Superior temporal gyrus (tissue), 1 donor: Measurements from ENCODE around the gene PPFIBP2.

ENCODE experiments used
- DNase-seq: peaks from one replicate; pipeline ENCODE4 v3.0.0-alpha.2; 2016; ENCODE audit errors: extremely low spot score

The PPFIBP2 gene

DNA sequence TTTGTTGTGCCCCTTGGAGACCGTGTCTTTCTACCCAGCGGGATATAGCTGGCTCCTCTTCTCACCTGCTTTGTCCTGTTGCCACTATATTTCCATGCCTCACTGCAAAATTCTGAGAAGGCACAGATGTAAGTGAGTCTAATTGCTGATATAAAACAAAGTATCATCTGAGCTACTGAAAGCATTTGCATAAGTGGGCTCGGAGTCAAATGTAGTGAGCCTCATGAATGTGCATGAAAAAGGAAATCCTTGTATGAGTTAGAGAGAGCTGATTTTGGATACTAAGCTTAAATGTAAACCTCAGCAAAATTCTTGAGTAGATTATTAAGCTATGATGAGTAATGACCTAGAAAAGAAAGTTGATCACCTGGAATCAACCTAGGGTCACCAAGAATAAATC, 178.6 kb downstream of the PPFIBP2 start:
- DNase-seq: no peak

DNA sequence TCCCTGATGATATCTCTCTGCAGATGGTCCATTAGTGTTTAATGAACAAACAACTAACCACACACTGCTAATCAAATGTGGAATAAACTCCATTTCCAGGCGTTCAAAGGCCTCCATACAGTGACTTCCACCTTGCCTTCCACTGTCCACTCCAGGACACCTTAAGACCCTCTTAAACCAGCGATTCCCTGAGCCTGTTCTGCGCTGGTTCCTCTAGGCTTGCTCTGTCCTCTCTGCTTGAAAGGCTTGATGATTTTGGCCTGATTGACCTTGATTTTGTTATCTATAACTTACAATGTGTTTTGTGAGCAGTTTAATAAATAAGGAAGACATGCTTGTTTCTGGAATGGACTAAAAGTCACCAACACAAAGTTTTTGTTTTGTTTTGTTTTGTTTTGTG, 180.4 kb downstream of the PPFIBP2 start:
- no peak for DNase-seq

DNA sequence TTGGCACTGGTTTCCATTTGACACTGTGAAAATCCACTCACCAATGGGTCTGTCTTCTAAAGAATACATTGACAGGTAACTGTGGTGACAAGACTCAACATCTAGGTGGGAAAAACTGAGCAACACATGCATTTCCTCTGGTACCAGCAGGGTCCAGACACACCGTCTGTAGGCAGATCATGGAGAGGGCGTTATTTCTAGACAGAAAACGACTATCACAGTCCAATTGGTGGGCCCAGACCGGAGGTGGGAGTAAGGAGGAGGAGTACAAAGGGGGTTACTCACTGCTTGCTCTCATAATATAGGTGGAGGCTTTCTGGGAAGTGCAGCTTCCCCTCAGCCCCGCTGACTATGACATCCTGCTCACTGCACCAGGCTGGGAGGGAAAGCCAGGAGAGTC, 182.6 kb downstream of the PPFIBP2 start:
- no peak for DNase-seq
